Neural progenitor cell (in vitro differentiated cells): Measurements from ENCODE around the gene XCR1.

ENCODE experiments used
- CTCF ChIP-seq: fragments of 200-600 bp; sonication (generic); IDR thresholded peaks from 2 replicates; pipeline ENCODE4 v1.5.1; 2017; ENCODE audit warnings: antibody characterized with exemption, mild to moderate bottlenecking
- EZH2 ChIP-seq: fragments of 200-600 bp; sonication (generic); IDR thresholded peaks from 2 replicates; pipeline ENCODE4 v1.6.1; 2017; ENCODE audit warnings: antibody characterized with exemption, mild to moderate bottlenecking, moderate library complexity

DNA sequence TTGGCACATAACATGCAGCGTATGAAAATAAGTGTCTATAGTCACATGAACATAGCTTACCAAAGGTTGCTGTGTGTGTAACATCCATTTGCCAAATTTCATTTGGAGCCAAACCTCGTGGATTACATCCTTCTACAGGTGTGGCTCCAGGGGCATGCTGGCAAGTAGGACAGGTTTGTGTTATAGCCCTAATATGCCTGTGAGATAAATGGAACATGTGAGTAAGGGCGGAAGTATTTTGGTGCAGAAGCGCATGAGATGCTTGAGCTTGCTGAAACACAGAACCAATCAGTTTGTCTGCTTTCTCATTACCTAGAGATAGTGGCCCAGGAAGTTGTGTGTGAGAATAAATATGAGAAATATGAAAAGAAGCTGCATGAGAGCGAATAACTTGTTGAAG is 21.8 kb upstream of the XCR1 start:
- TF ChIP-seq EZH2 = no peak
- no peak for TF ChIP-seq CTCF
